Trophoblast cell (in vitro differentiated cells and primary cell): Measurements from ENCODE around the gene HES1.
A peak's percentile ranks its signal among the peaks of the same experiment; 100 is the strongest.
"Not testable (repeated sequence)": the region's sequence is repeated elsewhere in the genome, so short reads cannot be mapped to it uniquely, and the experiment has no call there.

Experiments
- DNase-seq, 2 donors: peaks; one replicate each; pipeline ENCODE4 v3.0.0-alpha.2; 2016
- H2AFZ ChIP-seq: 2 replicates; pipeline ENCODE4 v1.6.1; 2013; ENCODE audit warnings: low read length, moderate library complexity, mild to moderate bottlenecking; ENCODE audit not compliant: insufficient read depth, poor library complexity
- H2AK5ac ChIP-seq: 2 replicates; pipeline ENCODE4 v1.6.1; 2013; ENCODE audit warnings: mild to moderate bottlenecking, low read length
- H2BK120ac ChIP-seq: 2 replicates; pipeline ENCODE4 v1.6.1; 2013; ENCODE audit warnings: low read length, mild to moderate bottlenecking, moderate library complexity; ENCODE audit not compliant: insufficient read depth, poor library complexity
- H2BK12ac ChIP-seq: 2 replicates; pipeline ENCODE4 v1.6.1; 2013; ENCODE audit warnings: mild to moderate bottlenecking, low read length, moderate library complexity
- H2BK5ac ChIP-seq: 2 replicates; pipeline ENCODE4 v1.6.1; 2013; ENCODE audit warnings: low read length, low read depth, moderate library complexity, mild to moderate bottlenecking; ENCODE audit not compliant: poor library complexity
- H3K14ac ChIP-seq: 2 replicates; pipeline ENCODE4 v1.6.1; 2013; ENCODE audit warnings: mild to moderate bottlenecking, low read length
- H3K18ac ChIP-seq: 2 replicates; pipeline ENCODE4 v1.6.1; 2013; ENCODE audit warnings: mild to moderate bottlenecking, low read length
- H3K23ac ChIP-seq: 2 replicates; pipeline ENCODE4 v1.6.1; 2013; ENCODE audit warnings: low read length
- H3K27ac ChIP-seq: 2 replicates; pipeline ENCODE4 v1.5.1; 2013; ENCODE audit warnings: low read depth, mild to moderate bottlenecking, inconsistent platforms, low read length, moderate library complexity
- H3K27me3 ChIP-seq: 2 replicates; pipeline ENCODE4 v1.6.1; 2013; ENCODE audit warnings: inconsistent platforms, mild to moderate bottlenecking, low read length, moderate library complexity; ENCODE audit not compliant: insufficient read depth
- H3K36me3 ChIP-seq, 2 experiments: 1 replicate in 1 of 2; 2 replicates in 1 of 2; pipeline ENCODE4 v1.6.1; 2013; ENCODE audit warnings: low read length in 2 of 2, mild to moderate bottlenecking in 2 of 2, moderate library complexity in 1 of 2; ENCODE audit not compliant: insufficient read depth in 2 of 2, control insufficient read depth in 1 of 2
- H3K4ac ChIP-seq: 2 replicates; pipeline ENCODE4 v1.6.1; 2013; ENCODE audit warnings: low read depth, mild to moderate bottlenecking, low read length, moderate library complexity
- H3K4me1 ChIP-seq, 2 experiments: 1 replicate in 1 of 2; 2 replicates in 1 of 2; pipeline ENCODE4 v1.6.1; 2013; ENCODE audit warnings: low read length in 2 of 2, mild to moderate bottlenecking in 2 of 2, moderate library complexity in 1 of 2; ENCODE audit not compliant: insufficient read depth in 2 of 2, control insufficient read depth in 1 of 2
- H3K4me2 ChIP-seq: 2 replicates; pipeline ENCODE4 v1.6.1; 2013; ENCODE audit warnings: inconsistent platforms, mild to moderate bottlenecking, low read length, moderate library complexity
- H3K4me3 ChIP-seq: 2 replicates; pipeline ENCODE4 v1.5.1; 2013; ENCODE audit warnings: mild to moderate bottlenecking, low read depth, low read length, inconsistent platforms
- H3K79me1 ChIP-seq: one replicate; pipeline ENCODE4 v1.6.1; 2013; ENCODE audit warnings: low read length
- H3K79me2 ChIP-seq: 2 replicates; pipeline ENCODE4 v1.6.1; 2013; ENCODE audit warnings: low read length, mild to moderate bottlenecking; ENCODE audit not compliant: control insufficient read depth, insufficient read depth, poor library complexity
- H3K9ac ChIP-seq: 2 replicates; pipeline ENCODE4 v1.6.1; 2013; ENCODE audit warnings: mild to moderate bottlenecking, low read length
- H3K9me3 ChIP-seq: 2 replicates; pipeline ENCODE4 v1.6.1; 2013; ENCODE audit warnings: low read depth, mild to moderate bottlenecking, control low read depth, inconsistent platforms, low read length; ENCODE audit not compliant: insufficient read depth
- H4K12ac ChIP-seq: 2 replicates; pipeline ENCODE4 v1.6.1; 2013; ENCODE audit warnings: low read depth, mild to moderate bottlenecking, low read length, moderate library complexity
- H4K8ac ChIP-seq: 2 replicates; pipeline ENCODE4 v1.6.1; 2013; ENCODE audit warnings: low read depth, mild to moderate bottlenecking, low read length, moderate library complexity
- H4K91ac ChIP-seq: one replicate; pipeline ENCODE4 v1.6.1; 2013; ENCODE audit warnings: low read depth, mild to moderate bottlenecking, low read length, moderate library complexity
- WGBS: extraction: QIAGEN DNeasy Blood & Tissue Kit; methylation state at CpG from one replicate; pipeline ENCODE4 v1.1.7; 2013; ENCODE audit warnings: missing lambda C conversion rate; ENCODE audit not compliant: insufficient read length, insufficient coverage; ENCODE audit errors: extremely low coverage; 5-methylcytosine and 5-hydroxymethylcytosine counted together

The HES1 gene

GRCh38 chr3:194148383-194148782, 12.4 kb downstream of the HES1 start:
- no peak overlapping the region for H2BK5ac ChIP-seq
- no CpG with 5 or more reads among the region's 7 CpGs for WGBS
- H2BK12ac ChIP-seq, result no peak overlapping the region
- peaks cover 1 to 2% of the 10 kb centered on the region in 2 experiments for H3K4me1 ChIP-seq
- no peak overlapping the region for H2BK120ac ChIP-seq
- H3K9me3 ChIP-seq, result peaks cover 2% of the 10 kb centered on the region
- no peak overlapping the region for H3K14ac ChIP-seq
- no peaks in the 10 kb centered on the region for H3K79me2 ChIP-seq
- no peak overlapping the region for H3K18ac ChIP-seq
- no peak overlapping the region for H3K9ac ChIP-seq
- DNase-seq, result no peak
- no peak overlapping the region for H4K12ac ChIP-seq
- no peak overlapping the region for H3K4ac ChIP-seq
- no peaks in the 10 kb centered on the region for H3K79me1 ChIP-seq
- no peaks in the 10 kb centered on the region for H3K36me3 ChIP-seq
- no peak overlapping the region for H3K4me2 ChIP-seq
- no peak overlapping the region for H4K8ac ChIP-seq
- H3K27me3 ChIP-seq, result no peaks in the 10 kb centered on the region
- H3K4me3 ChIP-seq, result no peak overlapping the region
- no peak overlapping the region for H3K27ac ChIP-seq
- no peak overlapping the region for H4K91ac ChIP-seq
- no peak overlapping the region for H3K23ac ChIP-seq
- no peak overlapping the region for H2AK5ac ChIP-seq
- H2AFZ ChIP-seq, result no peak overlapping the region

GRCh38 chr3:194150252-194150934, 14.4 kb downstream of the HES1 start:
- H4K91ac ChIP-seq, result no peak overlapping the region
- H3K9ac ChIP-seq, result no peak overlapping the region
- no peaks in the 10 kb centered on the region for H3K4me1 ChIP-seq
- no peak overlapping the region for H3K23ac ChIP-seq
- H2AFZ ChIP-seq, result no peak overlapping the region
- no peaks in the 10 kb centered on the region for H3K79me2 ChIP-seq
- no peak overlapping the region for H2BK12ac ChIP-seq
- H3K27me3 ChIP-seq, result no peaks in the 10 kb centered on the region
- WGBS, result no CpG with 5 or more reads among the region's 8 CpGs
- no peak overlapping the region for H3K4me2 ChIP-seq
- H3K36me3 ChIP-seq, result no peaks in the 10 kb centered on the region
- no peak overlapping the region for H3K18ac ChIP-seq
- no peak overlapping the region for H2BK120ac ChIP-seq
- H3K4ac ChIP-seq, result no peak overlapping the region
- peak in 1 of 2 donors; percentile 25 for DNase-seq
- no peak overlapping the region for H3K27ac ChIP-seq
- no peak overlapping the region for H2AK5ac ChIP-seq
- no peak overlapping the region for H4K12ac ChIP-seq
- no peak overlapping the region for H3K4me3 ChIP-seq
- H4K8ac ChIP-seq, result no peak overlapping the region
- H2BK5ac ChIP-seq, result no peak overlapping the region
- peaks cover 5% of the 10 kb centered on the region for H3K9me3 ChIP-seq
- H3K79me1 ChIP-seq, result no peaks in the 10 kb centered on the region
- no peak overlapping the region for H3K14ac ChIP-seq

DNA sequence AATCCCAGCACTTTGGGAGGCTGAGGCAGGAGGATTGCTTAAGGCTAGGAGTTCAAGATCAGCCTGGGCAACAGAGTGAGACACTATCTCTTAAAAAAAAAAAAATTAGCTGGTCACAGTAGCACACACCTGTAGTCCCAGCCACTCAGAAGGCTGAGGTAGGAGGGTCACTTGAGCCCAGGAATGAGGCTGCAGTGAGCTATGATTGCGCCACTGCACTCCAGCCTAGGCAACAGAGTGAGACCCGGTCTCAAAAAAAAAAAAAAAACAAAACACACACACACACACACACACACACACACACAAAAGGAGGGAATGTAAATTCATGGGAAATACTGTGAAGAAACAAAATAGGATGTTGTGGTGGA, 15.0 kb downstream of the HES1 start:
- DNase-seq, H3K27ac ChIP-seq, H3K4me1 ChIP-seq, H3K18ac ChIP-seq, H2BK5ac ChIP-seq, H3K27me3 ChIP-seq, H4K91ac ChIP-seq, H2AK5ac ChIP-seq, H3K4ac ChIP-seq, H3K9ac ChIP-seq, H3K4me2 ChIP-seq, H3K14ac ChIP-seq, H3K79me2 ChIP-seq, H2BK120ac ChIP-seq, H2BK12ac ChIP-seq, H4K12ac ChIP-seq, H3K79me1 ChIP-seq, H3K4me3 ChIP-seq, H4K8ac ChIP-seq, H3K36me3 ChIP-seq, H2AFZ ChIP-seq, H3K23ac ChIP-seq, H3K9me3 ChIP-seq: not testable (repeated sequence)
- WGBS, result no CpG with 5 or more reads among the region's 2 CpGs

- Histone ChIP-seq H3K36me3 (no peaks in the 10 kb centered on the region), H3K14ac (no peak overlapping the region), H3K27me3 (no peaks in the 10 kb centered on the region), H3K18ac (no peak overlapping the region), H3K4ac (no peak overlapping the region), H2AK5ac (no peak overlapping the region), H4K8ac (no peak overlapping the region), H3K9me3 (peaks cover 3% of the 10 kb centered on the region), H2BK5ac (no peak overlapping the region), H4K91ac (no peak overlapping the region), H3K4me1 (no peaks in the 10 kb centered on the region), H3K27ac (no peak overlapping the region), H2BK12ac (no peak overlapping the region), H3K23ac (no peak overlapping the region), H4K12ac (no peak overlapping the region), H2AFZ (no peak overlapping the region), H3K4me3 (no peak overlapping the region), H3K9ac (no peak overlapping the region), H3K4me2 (no peak overlapping the region), H3K79me1 (no peaks in the 10 kb centered on the region), H3K79me2 (no peaks in the 10 kb centered on the region), H2BK120ac (no peak overlapping the region)
- DNase-seq, result no peak
- no CpG with 5 or more reads among the region's 6 CpGs for WGBS
Measured at GRCh38 chr3:194154346-194154745, 18.4 kb downstream of the HES1 start.
